Astrocyte (in vitro differentiated cells and primary cell): ENCODE results near the gene SP7. TPM values are rescaled to one million over a fixed set of nuclear protein-coding genes. Genes with fewer than 3 reads are reported as not detected.

Experiments
- DNase-seq: peaks from one replicate; pipeline ENCODE4 v3.0.0-alpha.2; 2010; ENCODE audit warnings: low read depth
- FAIRE-seq: peaks from 2 replicates; lab custom pipeline; 2011; peaks lifted over from hg19 to GRCh38; lab: Jason Lieb, UNC
- H2AFZ ChIP-seq: 2 replicates; pipeline ENCODE4 v1.6.0; 2012; ENCODE audit warnings: low read depth, low read length, inconsistent platforms
- H3K27ac ChIP-seq: 2 replicates; pipeline ENCODE4 v1.5.1; 2011; ENCODE audit warnings: low read depth, low read length, inconsistent platforms
- H3K27me3 ChIP-seq: 2 replicates; pipeline ENCODE4 v1.6.0; 2011; ENCODE audit warnings: low read length, inconsistent platforms; ENCODE audit not compliant: insufficient read depth
- H3K36me3 ChIP-seq: 2 replicates; pipeline ENCODE4 v1.5.1; 2011; ENCODE audit warnings: low read length, inconsistent platforms; ENCODE audit not compliant: insufficient read depth
- H3K4me1 ChIP-seq: 2 replicates; pipeline ENCODE4 v1.5.1; 2011; ENCODE audit warnings: low read length, inconsistent platforms; ENCODE audit not compliant: insufficient read depth
- H3K4me2 ChIP-seq: 2 replicates; pipeline ENCODE4 v1.6.0; 2012; ENCODE audit warnings: low read length, inconsistent platforms
- H3K4me3 ChIP-seq: 2 replicates; pipeline ENCODE4 v1.5.1; 2011; ENCODE audit warnings: low read depth, mild to moderate bottlenecking, low read length, inconsistent platforms; ENCODE audit not compliant: insufficient read depth
- H3K79me2 ChIP-seq: 2 replicates; pipeline ENCODE4 v1.6.0; 2012; ENCODE audit warnings: mild to moderate bottlenecking, low read length, inconsistent platforms; ENCODE audit not compliant: insufficient read depth
- H3K9ac ChIP-seq: 2 replicates; pipeline ENCODE4 v1.6.0; 2012; ENCODE audit warnings: mild to moderate bottlenecking, low read length, inconsistent platforms
- H3K9me3 ChIP-seq: 2 replicates; pipeline ENCODE4 v1.5.1; 2012; ENCODE audit warnings: low read depth, mild to moderate bottlenecking, low read length, inconsistent platforms; ENCODE audit not compliant: insufficient read depth
- H4K20me1 ChIP-seq: 2 replicates; pipeline ENCODE4 v1.6.0; 2012; ENCODE audit warnings: low read length, inconsistent platforms; ENCODE audit not compliant: insufficient read depth
- H3K27ac Mint-ChIP-seq: one replicate; pipeline ENCODE4 v1.8.0; 2021; ENCODE audit warnings: mild to moderate bottlenecking, mixed read lengths; ENCODE audit not compliant: unreplicated experiment
- H3K27me3 Mint-ChIP-seq: one replicate; pipeline ENCODE4 v1.8.0; 2021; ENCODE audit warnings: low read depth, mixed read lengths; ENCODE audit not compliant: unreplicated experiment
- H3K36me3 Mint-ChIP-seq: one replicate; pipeline ENCODE4 v1.8.0; 2021; ENCODE audit warnings: low read depth, mixed read lengths; ENCODE audit not compliant: unreplicated experiment
- H3K4me1 Mint-ChIP-seq: one replicate; pipeline ENCODE4 v1.8.0; 2021; ENCODE audit warnings: low read depth, mixed read lengths; ENCODE audit not compliant: unreplicated experiment
- H3K4me3 Mint-ChIP-seq: one replicate; pipeline ENCODE4 v1.8.0; 2021; ENCODE audit warnings: mild to moderate bottlenecking, moderate library complexity, mixed read lengths; ENCODE audit not compliant: unreplicated experiment
- H3K9me3 Mint-ChIP-seq: one replicate; pipeline ENCODE4 v1.8.0; 2021; ENCODE audit warnings: mild to moderate bottlenecking, mixed read lengths; ENCODE audit not compliant: unreplicated experiment
- EZH2 ChIP-seq: IDR thresholded peaks from 2 replicates; pipeline ENCODE4 v1.6.1; 2012; ENCODE audit warnings: mild to moderate bottlenecking, low read length, inconsistent platforms; ENCODE audit not compliant: insufficient read depth
- total RNA-seq: library from RNA; stranded (reverse); gene quantifications from 2 replicates; pipeline ENCODE4 v1.2.1, GENCODE V29; 2021
- TF ChIP-seq, protein P1 (sequence below): IDR thresholded peaks from 2 replicates; pipeline ENCODE4 v1.5.1; 2011; ENCODE audit warnings: low read depth, mild to moderate bottlenecking, inconsistent platforms, low read length, moderate library complexity; ENCODE audit not compliant: insufficient read depth

Gene SP7
- total RNA-seq, 1 donor from 2014 or later, result not detected

DNA sequence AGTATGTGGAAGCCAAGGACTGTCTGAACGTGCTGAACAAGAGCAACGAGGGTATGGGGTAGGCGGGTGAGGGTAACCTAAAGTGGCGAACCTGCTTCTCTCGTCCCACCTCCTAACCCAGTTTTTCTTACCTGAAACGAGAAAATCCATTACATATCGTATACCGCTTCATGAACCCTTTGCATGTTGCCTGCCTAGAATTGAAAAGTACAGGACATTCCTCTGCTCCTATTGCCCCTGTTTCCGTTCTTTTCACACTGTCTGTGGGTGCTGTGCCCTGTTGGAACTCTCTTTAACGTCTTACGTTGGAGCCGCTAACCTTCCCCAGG is 40.3 kb downstream of the SP7 start:
- Mint-ChIP-seq H3K4me1 (peaks cover 22% of the 10 kb centered on the region), H3K4me3 (peak overlapping the region; percentile 100), H3K36me3 (peaks cover 10% of the 10 kb centered on the region), H3K27me3 (no peaks in the 10 kb centered on the region), H3K27ac (peak overlapping the region; percentile 97), H3K9me3 (no peaks in the 10 kb centered on the region)
- H3K9ac ChIP-seq, result peak overlapping the region; percentile 96
- DNase-seq (no peak), FAIRE-seq (no peak)
- no peaks in the 10 kb centered on the region for H3K27me3 ChIP-seq
- H3K4me3 ChIP-seq, result peak overlapping the region; percentile 98
- peaks cover 39% of the 10 kb centered on the region for H3K79me2 ChIP-seq
- peak overlapping the region; percentile 87 for H3K27ac ChIP-seq
- peaks cover 37% of the 10 kb centered on the region for H3K4me1 ChIP-seq
- no peaks in the 10 kb centered on the region for H3K9me3 ChIP-seq
- H4K20me1 ChIP-seq, result no peaks in the 10 kb centered on the region
- H3K4me2 ChIP-seq, result peak overlapping the region; percentile 89
- no peak for TF ChIP-seq EZH2
- TF ChIP-seq, protein P1, sequence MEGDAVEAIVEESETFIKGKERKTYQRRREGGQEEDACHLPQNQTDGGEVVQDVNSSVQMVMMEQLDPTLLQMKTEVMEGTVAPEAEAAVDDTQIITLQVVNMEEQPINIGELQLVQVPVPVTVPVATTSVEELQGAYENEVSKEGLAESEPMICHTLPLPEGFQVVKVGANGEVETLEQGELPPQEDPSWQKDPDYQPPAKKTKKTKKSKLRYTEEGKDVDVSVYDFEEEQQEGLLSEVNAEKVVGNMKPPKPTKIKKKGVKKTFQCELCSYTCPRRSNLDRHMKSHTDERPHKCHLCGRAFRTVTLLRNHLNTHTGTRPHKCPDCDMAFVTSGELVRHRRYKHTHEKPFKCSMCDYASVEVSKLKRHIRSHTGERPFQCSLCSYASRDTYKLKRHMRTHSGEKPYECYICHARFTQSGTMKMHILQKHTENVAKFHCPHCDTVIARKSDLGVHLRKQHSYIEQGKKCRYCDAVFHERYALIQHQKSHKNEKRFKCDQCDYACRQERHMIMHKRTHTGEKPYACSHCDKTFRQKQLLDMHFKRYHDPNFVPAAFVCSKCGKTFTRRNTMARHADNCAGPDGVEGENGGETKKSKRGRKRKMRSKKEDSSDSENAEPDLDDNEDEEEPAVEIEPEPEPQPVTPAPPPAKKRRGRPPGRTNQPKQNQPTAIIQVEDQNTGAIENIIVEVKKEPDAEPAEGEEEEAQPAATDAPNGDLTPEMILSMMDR, result no peak
- peak overlapping the region; percentile 92 for H2AFZ ChIP-seq
- H3K36me3 ChIP-seq, result peaks cover 12% of the 10 kb centered on the region

DNA sequence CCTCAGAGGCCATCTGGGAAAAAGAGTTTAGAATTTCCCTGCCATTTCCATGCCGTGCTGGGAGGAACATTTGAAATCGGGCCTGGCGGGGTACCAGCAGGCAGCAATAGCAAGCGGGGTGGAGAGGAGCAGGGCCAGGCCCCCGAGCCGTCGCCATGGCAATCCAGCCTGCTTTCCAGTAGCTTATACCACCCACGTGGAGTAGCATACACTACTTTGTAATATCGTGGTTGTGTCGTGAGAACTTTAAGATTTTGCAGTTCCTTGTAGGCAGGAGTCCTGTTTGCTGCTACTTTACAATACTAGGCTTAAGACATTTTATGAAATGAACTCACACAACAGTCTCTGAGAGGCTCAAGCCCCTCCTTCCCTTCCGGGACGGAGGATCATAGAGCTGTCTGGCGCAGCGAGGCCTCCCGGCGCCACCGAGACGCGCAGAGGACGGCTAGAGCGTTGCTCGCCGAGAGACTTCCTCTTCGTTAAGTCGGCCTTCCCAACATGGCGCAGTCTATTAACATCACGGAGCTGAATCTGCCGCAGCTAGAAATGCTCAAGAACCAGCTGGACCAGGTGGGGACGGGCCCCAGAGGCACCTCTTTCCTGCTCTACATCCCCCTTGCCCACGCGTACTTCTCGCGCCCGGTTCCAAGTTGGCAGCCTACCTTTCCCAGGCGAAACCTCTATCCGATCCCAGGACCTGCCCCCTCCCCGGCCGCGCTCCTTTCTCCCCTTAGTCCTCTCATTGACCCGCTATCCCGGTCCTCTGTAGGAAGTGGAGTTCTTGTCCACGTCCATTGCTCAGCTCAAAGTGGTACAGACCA is 40.9 kb downstream of the SP7 start, which contains the start of gene PFDN5:
TSS of gene PFDN5 (plus strand) at position 473 of the 821 bp plus-strand sequence. CDS start at position 499, 26 bp downstream.
- Histone ChIP-seq H2AFZ (peak within 1 kb of the TSS; percentile 92), H3K4me3 (peak within 1 kb of the TSS; percentile 98), H3K36me3 (peaks cover 12% of the 10 kb centered on the region), H3K9me3 (no peaks in the 10 kb centered on the region), H3K27ac (peak within 1 kb of the TSS; percentile 87), H3K27me3 (no peaks in the 10 kb centered on the region), H3K4me2 (peak within 1 kb of the TSS; percentile 89), H3K79me2 (peaks cover 34% of the 10 kb centered on the region), H4K20me1 (no peaks in the 10 kb centered on the region), H3K9ac (peak within 1 kb of the TSS; percentile 96), H3K4me1 (peaks cover 37% of the 10 kb centered on the region)
- Mint-ChIP-seq H3K4me3 (peak within 1 kb of the TSS; percentile 100), H3K36me3 (peaks cover 10% of the 10 kb centered on the region), H3K27me3 (no peaks in the 10 kb centered on the region), H3K9me3 (no peaks in the 10 kb centered on the region), H3K27ac (peak within 1 kb of the TSS; percentile 97), H3K4me1 (peaks cover 22% of the 10 kb centered on the region)
- TF ChIP-seq, protein P1, result no peak
- no peak for TF ChIP-seq EZH2
- peak; percentile 84 for DNase-seq
- FAIRE-seq, result peak; percentile 70

DNA sequence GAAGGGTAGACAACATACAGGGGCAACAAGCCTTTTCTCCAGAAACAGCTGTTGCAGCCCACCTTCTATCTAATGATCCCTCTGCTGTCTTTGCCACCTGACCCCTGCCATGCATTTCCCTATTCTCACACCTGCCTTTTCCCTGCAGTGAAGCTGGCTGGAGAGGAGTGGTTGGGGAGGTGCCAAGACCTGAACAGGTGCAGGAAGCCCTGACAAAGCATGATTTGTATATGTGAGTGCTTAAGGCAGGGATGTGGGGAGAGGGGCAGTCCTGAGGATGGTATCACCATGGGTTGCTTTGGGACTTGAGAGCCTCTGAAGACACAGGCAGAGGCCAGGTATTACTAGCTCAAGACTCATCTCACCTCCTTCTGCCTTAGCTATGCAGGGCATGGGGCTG is 43.7 kb downstream of the SP7 start:
- Mint-ChIP-seq H3K36me3 (peaks cover 6% of the 10 kb centered on the region), H3K4me1 (peaks cover 14% of the 10 kb centered on the region), H3K27me3 (peaks cover 3% of the 10 kb centered on the region), H3K9me3 (no peaks in the 10 kb centered on the region), H3K4me3 (no peak overlapping the region), H3K27ac (no peak overlapping the region)
- H3K36me3 ChIP-seq, result peaks cover 6% of the 10 kb centered on the region
- no peak for TF ChIP-seq EZH2
- TF ChIP-seq, protein P1, result no peak
- peaks cover 22% of the 10 kb centered on the region for H3K79me2 ChIP-seq
- no peak overlapping the region for H3K4me3 ChIP-seq
- H4K20me1 ChIP-seq, result no peaks in the 10 kb centered on the region
- FAIRE-seq (no peak), DNase-seq (no peak)
- H3K9me3 ChIP-seq, result no peaks in the 10 kb centered on the region
- H2AFZ ChIP-seq, result no peak overlapping the region
- peaks cover 38% of the 10 kb centered on the region for H3K4me1 ChIP-seq
- no peaks in the 10 kb centered on the region for H3K27me3 ChIP-seq
- no peak overlapping the region for H3K27ac ChIP-seq
- no peak overlapping the region for H3K4me2 ChIP-seq
- no peak overlapping the region for H3K9ac ChIP-seq
